HFFc6 (cell line): ENCODE data around the gene HOPX. TPM values are rescaled to one million over a fixed set of nuclear protein-coding genes. Genes with fewer than 3 reads are reported as not detected.

Experiments used
- DNase-seq: peaks from one replicate; pipeline ENCODE4 v3.0.0-alpha.2; 2018
- H3K27ac Mint-ChIP-seq: 2 replicates; pipeline ENCODE4 v1.8.0; 2020; ENCODE audit warnings: mild to moderate bottlenecking, mixed read lengths
- H3K27me3 Mint-ChIP-seq: 2 replicates; pipeline ENCODE4 v1.8.0; 2021; ENCODE audit warnings: mild to moderate bottlenecking, moderate library complexity, mixed read lengths; ENCODE audit not compliant: insufficient read depth
- H3K36me3 Mint-ChIP-seq: 2 replicates; pipeline ENCODE4 v1.8.0; 2021; ENCODE audit warnings: low read depth, mixed read lengths
- H3K4me1 Mint-ChIP-seq: 2 replicates; pipeline ENCODE4 v1.8.0; 2020; ENCODE audit warnings: low read depth, mixed read lengths
- H3K4me3 Mint-ChIP-seq: 2 replicates; pipeline ENCODE4 v1.8.0; 2020; ENCODE audit warnings: mild to moderate bottlenecking, moderate library complexity, mixed read lengths
- H3K9me3 Mint-ChIP-seq: 2 replicates; pipeline ENCODE4 v1.8.0; 2020; ENCODE audit warnings: mild to moderate bottlenecking, mixed read lengths
- total RNA-seq, 6 experiments: library from RNA; stranded (reverse); fragmentation: NEBNext Ultra II Directional; extraction: Animal tissue kit (Norgen Biotek cat#: 25700); gene quantifications; 2 replicates in 1 of 6; 3 replicates in 5 of 6; pipeline ENCODE4 v1.2.3, GENCODE V29; 2021
- TF ChIP-seq, protein P1 (sequence below): fragments of 200-600 bp; sonication (generic); IDR thresholded peaks from 2 replicates; pipeline ENCODE4 v1.5.0; 2021; ENCODE audit warnings: antibody characterized with exemption, mild to moderate bottlenecking

The HOPX gene
- total RNA-seq, 6 experiments from 2014 or later = not detected

DNA sequence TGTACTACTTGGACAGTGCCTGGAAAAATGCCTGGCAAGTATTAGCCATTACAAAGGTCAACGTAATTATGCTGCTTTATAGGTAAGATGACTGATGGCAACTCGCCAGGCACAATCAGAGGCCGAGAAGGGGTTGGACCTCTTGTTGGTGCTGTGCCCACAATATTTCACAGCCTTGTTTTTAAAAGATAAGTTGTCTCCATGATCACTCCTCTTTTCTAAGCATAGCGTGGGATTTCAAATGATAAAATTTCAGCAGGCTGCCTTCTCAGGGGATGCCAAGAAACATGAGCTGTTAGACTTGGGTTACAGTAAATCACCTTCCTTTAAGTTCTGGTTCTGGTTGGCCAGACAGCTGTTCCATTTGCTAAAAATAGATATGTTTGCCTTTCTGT lies 26.9 kb downstream of the HOPX start:
- H3K27me3 Mint-ChIP-seq = peaks cover 67% of the 10 kb centered on the region
- H3K4me3 Mint-ChIP-seq = no peak overlapping the region
- H3K36me3 Mint-ChIP-seq = no peaks in the 10 kb centered on the region
- no peak for DNase-seq
- H3K4me1 Mint-ChIP-seq = no peaks in the 10 kb centered on the region
- H3K9me3 Mint-ChIP-seq = no peaks in the 10 kb centered on the region
- TF ChIP-seq, protein P1, sequence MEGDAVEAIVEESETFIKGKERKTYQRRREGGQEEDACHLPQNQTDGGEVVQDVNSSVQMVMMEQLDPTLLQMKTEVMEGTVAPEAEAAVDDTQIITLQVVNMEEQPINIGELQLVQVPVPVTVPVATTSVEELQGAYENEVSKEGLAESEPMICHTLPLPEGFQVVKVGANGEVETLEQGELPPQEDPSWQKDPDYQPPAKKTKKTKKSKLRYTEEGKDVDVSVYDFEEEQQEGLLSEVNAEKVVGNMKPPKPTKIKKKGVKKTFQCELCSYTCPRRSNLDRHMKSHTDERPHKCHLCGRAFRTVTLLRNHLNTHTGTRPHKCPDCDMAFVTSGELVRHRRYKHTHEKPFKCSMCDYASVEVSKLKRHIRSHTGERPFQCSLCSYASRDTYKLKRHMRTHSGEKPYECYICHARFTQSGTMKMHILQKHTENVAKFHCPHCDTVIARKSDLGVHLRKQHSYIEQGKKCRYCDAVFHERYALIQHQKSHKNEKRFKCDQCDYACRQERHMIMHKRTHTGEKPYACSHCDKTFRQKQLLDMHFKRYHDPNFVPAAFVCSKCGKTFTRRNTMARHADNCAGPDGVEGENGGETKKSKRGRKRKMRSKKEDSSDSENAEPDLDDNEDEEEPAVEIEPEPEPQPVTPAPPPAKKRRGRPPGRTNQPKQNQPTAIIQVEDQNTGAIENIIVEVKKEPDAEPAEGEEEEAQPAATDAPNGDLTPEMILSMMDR = no peak
- no peak overlapping the region for H3K27ac Mint-ChIP-seq

DNA sequence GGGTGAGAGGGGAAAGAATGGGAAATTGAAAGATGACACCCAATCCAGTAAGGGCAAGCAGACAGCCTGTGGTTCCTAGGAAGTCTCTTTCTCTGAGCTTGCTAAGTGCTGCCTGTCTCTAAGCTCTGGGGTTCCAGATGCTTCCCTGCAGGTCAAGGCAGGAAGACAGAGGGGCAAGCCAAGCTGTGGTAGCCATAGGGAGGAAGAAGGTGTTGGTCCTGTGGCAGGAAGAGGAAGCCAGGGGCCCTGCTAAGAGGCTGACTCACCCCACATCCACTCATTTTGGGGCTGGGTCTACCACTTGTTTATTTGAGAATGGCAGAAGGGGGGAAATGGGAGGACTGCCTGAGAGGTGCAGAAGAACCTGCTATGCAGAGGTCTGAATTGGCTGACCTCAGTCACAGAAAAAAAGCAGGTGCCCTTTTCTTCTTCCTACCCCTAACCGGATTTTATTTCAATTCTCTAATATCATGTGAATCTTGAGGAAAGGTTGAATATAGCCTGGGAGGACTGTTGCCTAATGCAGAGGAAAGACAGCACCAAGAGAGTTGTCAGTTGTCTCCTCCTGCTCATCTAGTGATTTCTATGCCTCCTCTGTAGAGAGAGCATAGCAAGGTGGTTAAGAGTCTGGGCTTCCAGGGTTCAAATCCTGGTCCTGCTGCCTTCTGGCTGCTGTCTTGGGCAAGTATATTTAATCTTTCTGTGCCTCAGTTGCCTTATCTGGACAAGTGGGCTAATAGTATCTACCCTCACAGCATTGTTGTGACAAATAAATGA lies 27.4 kb downstream of the HOPX start:
- Mint-ChIP-seq H3K4me1 (no peaks in the 10 kb centered on the region), H3K27me3 (peaks cover 64% of the 10 kb centered on the region), H3K36me3 (no peaks in the 10 kb centered on the region), H3K4me3 (no peak overlapping the region), H3K27ac (no peak overlapping the region), H3K9me3 (no peaks in the 10 kb centered on the region; the same call in 1 of the 2 replicates)
- no peak for DNase-seq
- TF ChIP-seq, protein P1 = no peak

DNA sequence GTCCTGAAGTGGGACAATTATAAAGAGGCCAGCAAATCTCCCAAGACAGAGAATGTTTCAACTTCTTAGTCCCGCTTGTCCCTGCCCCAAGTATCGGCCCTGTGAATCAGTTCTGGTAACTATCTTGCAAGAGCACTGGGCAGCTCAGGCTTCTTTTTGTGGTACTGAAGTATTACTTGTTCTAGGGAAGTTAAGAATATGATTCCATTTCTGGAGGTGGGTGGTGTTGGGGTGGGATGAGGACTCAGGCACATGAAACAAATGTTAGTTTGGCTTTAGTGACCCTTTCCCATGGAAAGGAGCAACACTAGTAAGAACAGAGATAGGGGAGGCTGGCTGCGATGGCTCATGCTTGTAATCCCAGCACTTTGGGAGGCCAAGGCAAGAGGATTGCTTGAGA lies 28.9 kb downstream of the HOPX start:
- H3K9me3 Mint-ChIP-seq = no peaks in the 10 kb centered on the region; the same call in 1 of the 2 replicates
- H3K27me3 Mint-ChIP-seq = peaks cover 57% of the 10 kb centered on the region
- no peak overlapping the region for H3K27ac Mint-ChIP-seq
- TF ChIP-seq, protein P1 = no peak
- DNase-seq = no peak
- no peaks in the 10 kb centered on the region for H3K36me3 Mint-ChIP-seq
- no peak overlapping the region for H3K4me3 Mint-ChIP-seq
- no peaks in the 10 kb centered on the region for H3K4me1 Mint-ChIP-seq

DNA sequence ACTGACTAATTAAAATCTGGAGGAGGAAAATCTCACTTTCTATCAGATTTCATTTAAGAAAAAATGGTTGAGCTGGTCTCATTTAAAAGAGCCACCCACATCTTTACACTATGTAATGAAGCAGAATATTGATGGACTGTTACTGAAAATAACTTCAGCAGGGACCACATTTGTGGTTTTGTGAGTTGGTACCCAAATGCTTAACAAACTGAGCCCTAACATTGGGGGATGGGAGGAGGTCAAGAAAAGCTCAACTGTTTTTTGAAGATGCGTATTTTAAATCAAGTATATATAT lies 30.1 kb downstream of the HOPX start:
- Mint-ChIP-seq H3K4me1 (no peaks in the 10 kb centered on the region), H3K27me3 (peaks cover 49% of the 10 kb centered on the region), H3K27ac (no peak overlapping the region), H3K9me3 (peaks cover 7% of the 10 kb centered on the region), H3K4me3 (no peak overlapping the region), H3K36me3 (peaks cover 6% of the 10 kb centered on the region; the same call in 1 of the 2 replicates)
- TF ChIP-seq, protein P1 = no peak
- DNase-seq = no peak

DNA sequence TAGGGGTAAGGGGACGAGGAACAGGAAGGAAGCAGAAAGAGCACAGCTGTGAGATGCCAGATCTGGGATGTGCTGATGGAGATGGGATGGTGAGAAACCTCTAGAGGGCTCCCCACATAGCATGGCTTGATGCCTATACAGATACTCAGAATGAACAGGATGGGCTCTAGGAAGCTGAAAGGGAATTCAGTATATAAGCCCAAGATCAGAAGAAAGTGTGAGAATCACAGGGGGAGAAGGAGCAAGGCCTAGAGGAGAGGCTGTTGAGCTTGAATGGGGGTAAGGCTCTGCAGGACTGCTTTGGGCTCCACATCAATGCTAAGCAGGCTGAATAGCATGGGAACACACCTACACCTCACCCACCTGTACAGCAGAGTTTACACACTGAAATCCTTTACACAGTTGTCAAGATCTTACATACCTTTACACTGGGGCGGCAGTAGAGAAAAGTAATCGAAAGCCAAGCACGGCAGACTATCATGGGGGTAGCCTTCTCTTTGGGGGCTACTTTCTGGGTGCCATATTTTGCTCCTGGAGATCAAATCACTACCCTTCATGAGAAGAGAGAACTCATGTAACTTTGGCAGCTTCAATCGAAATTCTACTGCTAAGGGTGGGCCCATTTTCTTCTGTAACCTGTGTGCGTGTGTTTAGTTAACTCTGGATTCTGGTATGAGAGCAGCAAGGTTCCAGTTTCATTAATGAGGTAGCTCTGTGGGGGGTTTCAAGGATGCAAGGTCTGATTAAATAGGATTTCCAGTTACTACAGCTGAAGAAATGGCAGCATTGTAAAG lies 30.6 kb downstream of the HOPX start:
- no peak overlapping the region for H3K27ac Mint-ChIP-seq
- no peak for DNase-seq
- no peak overlapping the region for H3K4me3 Mint-ChIP-seq
- H3K9me3 Mint-ChIP-seq = peaks cover 10% of the 10 kb centered on the region
- peaks cover 9% of the 10 kb centered on the region; the same call in 1 of the 2 replicates for H3K36me3 Mint-ChIP-seq
- TF ChIP-seq, protein P1 = no peak; the same call in 1 of the 2 replicates
- H3K27me3 Mint-ChIP-seq = peaks cover 52% of the 10 kb centered on the region
- no peaks in the 10 kb centered on the region for H3K4me1 Mint-ChIP-seq
